Measurements from ENCODE around the gene GRK7. TPM values are rescaled to one million over a fixed set of nuclear protein-coding genes. Genes with fewer than 3 reads are reported as not detected.

The GRK7 gene
- total and polyA plus RNA-seq, 2 of the 4 experiments (the other 2 are of a cell fraction), result not detected

GRCh38 chr3:141810161-141810560 lies 47.0 kb downstream of the GRK7 start:
- ChIA-PET CTCF (no interaction called here), POLR2A (ENCODE audit: unreplicated experiment) (no interaction called here)
- BruUV-seq (replicated peaks), result no TSS peak
- H3K18ac ChIP-seq (ENCODE audit: low read depth, low read length), result no peak overlapping the region
- no peak overlapping the region for H3K27ac ChIP-seq (ENCODE audit: insufficient read depth, low read length)
- no peak overlapping the region for H4K5ac ChIP-seq (ENCODE audit: low read depth, low read length)
- H2BK20ac ChIP-seq (ENCODE audit: low read depth, low read length), result no peak overlapping the region
- no peak for TF ChIP-seq CTCF (conservative IDR thresholded peaks at IDR 0.05; ENCODE audit: low read depth, low read length)
- no peak overlapping the region for H3K56ac ChIP-seq (ENCODE audit: extremely low read depth, insufficient read depth, low read length)
- H2BK15ac ChIP-seq (ENCODE audit: low read depth, low read length), result no peak overlapping the region
- in situ Hi-C loops (cut with MboI; ENCODE audit: low sequenced_read_pairs), result no loop called here
- no peak overlapping the region for H3K9ac ChIP-seq (ENCODE audit: low read depth, low read length)
- no peak overlapping the region for H2AK9ac ChIP-seq (replicated peaks; ENCODE audit: low read depth, low read length, poor library complexity)
- H2BK120ac ChIP-seq (ENCODE audit: low read depth, low read length), result no peak overlapping the region
- no peak overlapping the region for H4K8ac ChIP-seq (ENCODE audit: low read depth in 2 of 2, low read length in 2 of 2)
- no peak overlapping the region for H3K23ac ChIP-seq (ENCODE audit: low read depth, low read length)
- H3K4me3 ChIP-seq (ENCODE audit: insufficient read depth, low read depth, low read length), result no peak overlapping the region
- no peak overlapping the region for H3K4ac ChIP-seq (ENCODE audit: low read depth, low read length)
- dilution Hi-C loops (cut with HindIII; ENCODE audit: low sequenced_read_pairs, unreplicated experiment), result no loop called here
- no peak overlapping the region for H2AK5ac ChIP-seq (ENCODE audit: low read depth, low read length)
- H4K91ac ChIP-seq (ENCODE audit: insufficient read depth, low read depth, low read length), result no peak overlapping the region
- H3K4me2 ChIP-seq (ENCODE audit: low read depth, low read length), result no peak overlapping the region
- H4K20me1 ChIP-seq (ENCODE audit: insufficient read depth, low read length), result no peaks in the 10 kb centered on the region
- DNase-seq, result no peak
- H3K14ac ChIP-seq (replicated peaks; ENCODE audit: low read depth, low read length), result no peak overlapping the region
- H3K79me1 ChIP-seq (ENCODE audit: low read depth in 1 of 2, low read length in 2 of 2), result no peaks in the 10 kb centered on the region
- intact Hi-C loops (cut with micrococcal nuclease), result no loop called here
- H3K9me3 ChIP-seq (ENCODE audit: control insufficient read depth, insufficient read depth, low read length), result no peaks in the 10 kb centered on the region
- H3K9me1 ChIP-seq (ENCODE audit: insufficient read depth, low read length), result no peaks in the 10 kb centered on the region
- WGBS, 2 experiments (ENCODE audit: extremely low coverage in 2 of 2, insufficient read length in 1 of 2), result 60% methylated on average over 1 of the region's 2 CpGs; no CpG with 5 or more reads in 1 of the 2 experiments
- ATAC-seq (ENCODE audit: low read depth), result no peak
- no peak overlapping the region for H2BK5ac ChIP-seq (ENCODE audit: low read depth, low read length, poor library complexity, severe bottlenecking)
- H2AFZ ChIP-seq (replicated peaks; ENCODE audit: low read length, poor library complexity), result no peak overlapping the region
- no peaks in the 10 kb centered on the region for H3K36me3 ChIP-seq (ENCODE audit: control insufficient read depth, insufficient read depth, low read length)
- H3K27me3 ChIP-seq (ENCODE audit: control insufficient read depth, insufficient read depth, low read length), result peaks cover 14% of the 10 kb centered on the region
- no peaks in the 10 kb centered on the region for H3K4me1 ChIP-seq (ENCODE audit: control insufficient read depth, insufficient read depth, low read length)

Measured in IMR-90 (cell line).